Effector memory CD4-positive, alpha-beta T cell (primary cell): ENCODE measurements around the gene DHRS13.

ENCODE experiments used
- DNase-seq, 3 donors: peaks; one replicate each; pipeline ENCODE4 v3.0.0-alpha.2; 2020
- H3K27ac ChIP-seq: 2 replicates; pipeline ENCODE4 v1.7.0; 2013; ENCODE audit warnings: mild to moderate bottlenecking, low read length, moderate library complexity; ENCODE audit not compliant: insufficient read depth, poor library complexity, severe bottlenecking
- H3K27me3 ChIP-seq: replicated peaks from 2 replicates; pipeline ENCODE4 v1.7.0; 2013; ENCODE audit warnings: mild to moderate bottlenecking, low read length; ENCODE audit not compliant: insufficient read depth, control insufficient read depth, poor library complexity, severe bottlenecking
- H3K36me3 ChIP-seq: 2 replicates; pipeline ENCODE4 v1.7.0; 2013; ENCODE audit warnings: mild to moderate bottlenecking, low read length, moderate library complexity; ENCODE audit not compliant: control insufficient read depth, insufficient read depth
- H3K4me1 ChIP-seq: 2 replicates; pipeline ENCODE4 v1.7.0; 2013; ENCODE audit warnings: low read length, mild to moderate bottlenecking; ENCODE audit not compliant: control insufficient read depth, insufficient read depth, poor library complexity, severe bottlenecking
- H3K4me3 ChIP-seq: 2 replicates; pipeline ENCODE4 v1.7.0; 2013; ENCODE audit warnings: low read length, low read depth, mild to moderate bottlenecking; ENCODE audit not compliant: insufficient read depth, poor library complexity, severe bottlenecking
- H3K9me3 ChIP-seq: 2 replicates; pipeline ENCODE4 v1.7.0; 2013; ENCODE audit warnings: mild to moderate bottlenecking, low read length, moderate library complexity; ENCODE audit not compliant: control insufficient read depth

The DHRS13 gene

DNA sequence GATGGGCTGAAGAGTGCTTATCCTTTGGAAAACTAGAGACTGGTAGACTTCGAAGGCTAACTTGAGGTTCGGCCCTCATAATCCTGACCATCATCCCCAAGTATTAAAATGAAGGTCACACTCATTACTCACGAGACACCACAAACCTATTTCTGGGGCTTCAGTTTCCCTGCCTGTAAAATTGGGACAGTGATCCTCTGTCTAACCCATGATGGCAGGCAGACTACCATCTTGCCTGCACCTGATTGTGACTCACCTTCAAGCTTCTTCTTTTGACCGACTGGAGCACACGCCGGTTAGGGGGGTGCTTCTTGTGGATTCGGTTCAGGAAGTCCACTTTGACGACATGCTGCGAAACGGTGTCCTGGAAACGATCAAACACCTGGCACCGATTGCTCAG lies 14.2 kb upstream of the DHRS13 start:
- Histone ChIP-seq H3K36me3 (peaks cover 93% of the 10 kb centered on the region), H3K4me3 (no peak overlapping the region), H3K9me3 (no peaks in the 10 kb centered on the region), H3K4me1 (no peaks in the 10 kb centered on the region), H3K27ac (no peak overlapping the region), H3K27me3 (no peaks in the 10 kb centered on the region)
- DNase-seq: no peak

DNA sequence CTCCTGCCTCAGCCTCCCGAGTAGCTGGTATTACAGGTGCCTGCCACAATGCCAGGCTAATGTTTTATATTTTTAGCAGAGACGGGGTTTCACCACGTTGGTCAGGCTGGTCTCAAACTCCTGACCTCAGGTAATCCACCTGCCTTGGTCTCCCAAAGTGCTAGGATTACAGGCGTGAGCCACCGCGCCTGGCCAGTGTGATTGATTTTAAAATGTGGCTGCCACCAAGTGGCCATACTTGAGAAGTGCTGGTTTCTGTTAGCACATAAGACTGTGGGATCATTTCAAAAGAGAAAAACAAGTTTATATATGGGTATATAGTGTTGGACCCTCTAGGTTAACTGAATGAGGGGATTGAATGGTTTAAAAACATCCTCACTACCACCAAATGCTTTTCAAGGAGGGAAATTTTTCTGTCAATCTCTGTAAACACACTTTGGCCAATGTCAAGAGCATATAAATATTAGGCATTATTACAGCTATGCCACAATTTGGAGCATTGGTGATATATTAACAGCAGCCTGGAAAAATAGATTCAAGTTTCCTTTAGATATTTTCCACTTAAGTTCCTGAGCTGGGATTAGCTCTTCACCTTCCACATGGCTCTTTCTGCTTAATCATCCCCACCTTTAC lies 13.5 kb upstream of the DHRS13 start:
- H3K9me3 ChIP-seq: no peaks in the 10 kb centered on the region
- no peak for DNase-seq
- no peaks in the 10 kb centered on the region for H3K4me1 ChIP-seq

DNA sequence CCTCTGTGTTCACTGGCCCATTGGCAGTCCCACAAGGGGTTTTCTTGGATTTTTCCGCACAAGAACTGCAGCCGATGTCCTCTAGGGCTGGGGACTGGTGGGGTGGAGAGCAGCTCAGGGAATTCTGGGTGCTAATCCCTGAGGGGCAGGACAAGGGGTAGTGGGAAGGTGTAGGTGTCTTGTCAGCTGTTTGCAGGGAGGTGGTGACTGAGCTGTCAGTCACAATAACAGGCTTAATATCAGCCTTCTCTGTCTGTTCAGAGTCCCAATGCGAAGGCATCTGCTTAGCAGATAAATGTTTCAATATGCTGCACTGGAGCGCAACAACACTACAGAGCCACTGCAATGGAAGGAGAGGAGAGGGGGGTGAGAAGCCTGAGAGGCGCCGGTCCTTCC lies 10.1 kb upstream of the DHRS13 start:
- DNase-seq: no peak
- no peak overlapping the region for H3K27ac ChIP-seq
- no peaks in the 10 kb centered on the region for H3K9me3 ChIP-seq
- peaks cover 97% of the 10 kb centered on the region for H3K36me3 ChIP-seq
- H3K4me1 ChIP-seq: no peaks in the 10 kb centered on the region
- H3K27me3 ChIP-seq: no peaks in the 10 kb centered on the region
- H3K4me3 ChIP-seq: no peak overlapping the region

More for the DNA sequence above, 13.5 kb upstream of the DHRS13 start:
- no peak overlapping the region for H3K4me3 ChIP-seq
- no peak overlapping the region for H3K27ac ChIP-seq
- H3K36me3 ChIP-seq: peaks cover 93% of the 10 kb centered on the region
- H3K27me3 ChIP-seq: no peaks in the 10 kb centered on the region

DNA sequence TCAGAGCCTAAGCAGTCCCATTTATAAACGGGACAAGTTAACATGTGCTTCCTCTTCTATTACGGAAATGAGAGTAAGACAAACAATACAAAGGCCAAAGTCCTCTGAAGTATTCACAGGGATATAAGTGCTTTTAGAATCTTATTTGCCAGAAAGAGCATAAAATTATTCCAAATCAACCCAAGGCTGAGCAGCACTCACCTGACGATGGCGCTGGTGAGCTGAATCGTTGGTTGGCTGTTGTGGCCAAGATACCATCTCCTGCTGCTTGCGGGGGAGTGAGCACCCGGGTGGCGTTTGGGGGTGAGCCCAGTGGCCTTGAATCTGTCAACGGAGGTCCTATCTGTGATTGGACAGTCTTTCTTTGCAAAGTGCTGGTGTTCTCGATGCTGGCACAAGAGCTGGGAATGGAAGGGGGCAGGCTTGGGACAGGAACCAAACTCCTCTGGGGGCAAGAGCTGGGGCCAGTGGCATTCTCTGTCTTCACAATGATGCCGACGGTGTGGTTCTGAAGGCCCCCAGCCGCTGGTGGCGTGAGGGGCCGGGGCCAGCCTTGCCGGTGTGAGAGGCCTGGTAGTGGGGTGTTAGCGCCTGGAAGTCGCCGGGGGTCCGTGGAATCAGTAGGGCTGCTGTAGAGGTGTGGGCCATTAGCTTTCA lies 9.5 kb upstream of the DHRS13 start:
- DNase-seq: no peak
- Histone ChIP-seq H3K27ac (no peak overlapping the region), H3K36me3 (peaks cover 97% of the 10 kb centered on the region), H3K27me3 (no peaks in the 10 kb centered on the region), H3K4me3 (no peak overlapping the region), H3K9me3 (no peaks in the 10 kb centered on the region), H3K4me1 (no peaks in the 10 kb centered on the region)

DNA sequence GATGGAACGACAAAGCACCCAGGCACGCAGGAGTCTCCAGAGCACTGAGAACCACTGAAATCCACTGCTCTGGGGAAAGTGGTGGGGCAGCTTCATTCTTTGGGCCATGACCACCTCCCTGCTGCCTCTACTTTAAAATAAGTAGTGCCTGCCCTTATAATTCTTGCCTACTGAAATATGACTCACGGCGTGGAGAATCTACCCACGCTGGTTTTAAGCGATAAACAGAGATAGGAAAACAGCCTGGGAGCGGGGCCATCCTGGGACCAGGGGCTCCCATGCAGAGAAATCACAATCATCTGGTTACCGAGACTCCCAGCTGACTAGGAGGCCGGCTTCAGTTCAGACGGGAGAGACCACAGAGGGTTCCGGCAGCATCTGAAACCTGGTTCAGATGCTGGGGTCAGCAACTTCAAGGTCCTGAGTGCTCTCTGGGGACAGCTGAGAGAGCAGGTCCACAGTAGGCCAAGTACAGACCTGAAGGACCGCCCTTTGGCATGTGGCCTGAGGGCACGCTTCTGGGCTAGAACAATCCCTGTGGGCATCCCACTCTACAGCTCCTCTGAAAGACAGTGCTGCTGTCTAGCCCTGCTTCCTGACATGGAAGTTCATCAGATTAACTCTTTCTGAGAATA lies 8.6 kb upstream of the DHRS13 start:
- no peak for DNase-seq
- no peak overlapping the region for H3K27ac ChIP-seq
- peaks cover 96% of the 10 kb centered on the region for H3K36me3 ChIP-seq
- H3K4me1 ChIP-seq: no peaks in the 10 kb centered on the region
- no peak overlapping the region for H3K4me3 ChIP-seq
- H3K27me3 ChIP-seq: no peaks in the 10 kb centered on the region
- H3K9me3 ChIP-seq: no peaks in the 10 kb centered on the region

DNA sequence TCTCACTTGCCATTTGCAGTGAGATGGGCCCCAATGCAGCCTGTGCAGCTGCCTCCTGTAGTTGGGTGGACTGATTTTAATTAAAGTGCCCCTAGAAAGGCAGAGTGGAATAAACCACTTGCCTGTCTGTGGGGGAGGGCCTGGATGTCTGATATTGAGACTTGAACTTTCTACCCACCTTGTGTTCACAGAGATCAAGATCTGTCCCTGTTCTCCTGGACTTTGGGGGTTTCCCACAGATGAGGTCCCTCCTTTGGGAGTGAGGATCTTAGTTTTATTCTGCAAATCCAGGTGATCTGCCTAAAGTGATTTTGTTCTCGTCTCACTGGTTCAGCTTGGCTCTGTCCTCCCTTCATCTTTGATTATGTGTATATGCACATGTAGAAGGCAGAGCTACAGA lies 7.7 kb upstream of the DHRS13 start:
- Histone ChIP-seq H3K9me3 (no peaks in the 10 kb centered on the region), H3K4me3 (no peak overlapping the region), H3K27ac (no peak overlapping the region), H3K27me3 (no peaks in the 10 kb centered on the region), H3K4me1 (no peaks in the 10 kb centered on the region), H3K36me3 (peaks cover 95% of the 10 kb centered on the region)
- DNase-seq: no peak

DNA sequence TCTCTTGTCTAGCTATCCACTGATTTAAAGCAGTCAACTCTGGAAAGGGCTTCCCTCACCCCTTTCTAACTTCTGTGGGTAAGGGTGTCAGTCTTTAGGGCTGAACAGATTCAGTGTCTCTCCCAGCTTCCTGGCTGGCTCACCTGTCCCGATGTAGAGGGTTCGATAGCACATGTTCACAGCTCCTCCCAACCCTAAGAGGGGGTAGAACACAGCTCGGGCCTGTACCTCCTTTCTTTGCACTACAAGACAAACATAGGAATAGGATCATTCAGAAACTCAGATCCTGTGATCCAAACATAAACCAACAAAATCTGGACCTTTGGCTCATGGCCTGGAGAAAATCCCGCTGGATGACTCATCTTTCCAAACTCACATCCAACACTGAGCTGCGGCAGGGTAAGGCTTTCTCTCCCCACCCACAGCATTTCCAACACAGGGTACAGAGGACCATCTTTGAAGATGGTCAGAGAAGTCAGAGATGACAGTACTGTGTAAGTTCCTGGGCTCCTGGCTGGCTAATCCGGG lies 5.8 kb upstream of the DHRS13 start:
- Histone ChIP-seq H3K36me3 (peaks cover 78% of the 10 kb centered on the region), H3K4me3 (no peak overlapping the region), H3K27me3 (no peaks in the 10 kb centered on the region), H3K27ac (no peak overlapping the region), H3K4me1 (no peaks in the 10 kb centered on the region), H3K9me3 (no peaks in the 10 kb centered on the region)
- no peak for DNase-seq

DNA sequence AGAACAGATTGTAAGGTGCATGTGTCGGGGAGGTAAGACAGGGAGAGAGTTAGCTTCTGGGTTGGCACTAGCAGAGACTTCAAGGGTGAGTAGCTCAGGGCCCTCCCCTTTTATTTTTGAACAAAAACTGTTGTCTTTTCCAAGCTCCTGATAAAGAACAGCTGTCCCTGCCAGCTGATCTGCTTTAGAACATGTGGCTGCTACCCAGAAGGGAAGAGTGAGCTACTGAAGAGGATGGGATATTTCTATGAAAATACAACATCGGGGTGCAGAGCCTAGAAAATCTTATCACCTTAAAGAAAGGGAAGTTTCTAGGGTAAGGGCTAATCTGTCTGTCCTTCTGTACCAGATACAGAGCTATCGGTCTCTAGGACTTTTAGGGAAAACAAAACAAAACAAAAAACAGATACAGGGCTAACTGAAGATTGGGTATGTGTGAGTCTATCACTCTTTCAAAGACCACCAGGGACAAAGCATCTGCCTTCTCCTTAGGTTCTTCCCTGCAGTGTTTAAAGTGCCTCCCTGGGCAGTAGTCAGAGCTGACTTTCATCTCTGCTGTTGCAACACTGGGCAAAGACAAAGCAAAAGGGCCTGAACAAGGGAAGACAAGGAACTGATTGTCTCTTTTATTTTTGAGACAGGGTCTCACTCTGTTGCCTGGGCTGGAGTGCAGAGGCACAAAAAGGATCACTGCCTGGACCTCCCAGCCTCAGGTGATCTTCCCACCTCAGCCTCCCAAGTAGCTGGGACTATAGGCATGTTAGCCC lies 5.0 kb upstream of the DHRS13 start:
- Histone ChIP-seq H3K36me3 (peaks cover 70% of the 10 kb centered on the region), H3K4me1 (peaks cover 3% of the 10 kb centered on the region), H3K27me3 (no peaks in the 10 kb centered on the region), H3K27ac (no peak overlapping the region), H3K4me3 (no peak overlapping the region), H3K9me3 (no peaks in the 10 kb centered on the region)
- DNase-seq: no peak

DNA sequence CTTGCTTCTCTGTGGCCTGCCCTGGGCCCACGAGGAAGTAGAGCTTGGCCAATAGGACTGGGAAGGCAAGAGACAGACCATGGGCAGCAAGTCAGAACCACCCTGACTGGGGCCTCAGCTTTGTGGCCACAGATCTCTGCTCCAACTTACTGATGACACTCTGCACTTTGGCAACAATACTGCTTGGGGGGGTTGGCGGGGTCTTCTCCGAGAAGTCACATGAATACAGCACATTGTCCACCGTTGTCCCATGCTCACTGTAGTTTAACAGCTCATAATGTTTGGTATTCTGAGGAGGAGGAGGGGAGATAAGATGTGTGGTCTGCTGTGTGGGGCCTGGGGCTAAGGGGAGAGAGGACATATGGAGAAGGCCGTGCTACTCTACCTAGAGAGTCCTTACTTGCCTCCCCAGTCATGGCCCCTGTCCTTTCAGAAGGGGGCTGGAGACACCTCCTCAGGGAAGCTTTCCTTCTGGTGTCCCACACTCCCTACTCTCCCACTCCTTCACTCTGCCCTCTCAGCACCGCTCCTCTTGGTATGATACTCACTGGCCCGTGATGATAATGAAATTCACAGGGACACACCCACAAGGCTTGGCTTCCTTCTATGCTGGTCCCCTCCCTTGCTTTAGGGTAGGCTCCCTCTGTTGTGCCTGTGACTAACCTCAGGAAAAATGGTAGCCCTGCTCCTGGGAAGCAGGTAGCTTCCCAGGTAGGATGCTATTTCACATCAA lies 4.0 kb upstream of the DHRS13 start:
- Histone ChIP-seq H3K27ac (no peak overlapping the region), H3K4me3 (no peak overlapping the region), H3K27me3 (no peaks in the 10 kb centered on the region), H3K9me3 (no peaks in the 10 kb centered on the region), H3K4me1 (peaks cover 5% of the 10 kb centered on the region), H3K36me3 (peaks cover 59% of the 10 kb centered on the region)
- no peak for DNase-seq
